ENCODE measurements around the gene ZNF619. TPM values are rescaled to one million over a fixed set of nuclear protein-coding genes. Genes with fewer than 3 reads are reported as not detected.
A peak's percentile ranks its signal among the peaks of the same experiment; 100 is the strongest.

The ZNF619 gene
- total RNA-seq, 1 donor from 2014 or later: 8.4 TPM

DNA sequence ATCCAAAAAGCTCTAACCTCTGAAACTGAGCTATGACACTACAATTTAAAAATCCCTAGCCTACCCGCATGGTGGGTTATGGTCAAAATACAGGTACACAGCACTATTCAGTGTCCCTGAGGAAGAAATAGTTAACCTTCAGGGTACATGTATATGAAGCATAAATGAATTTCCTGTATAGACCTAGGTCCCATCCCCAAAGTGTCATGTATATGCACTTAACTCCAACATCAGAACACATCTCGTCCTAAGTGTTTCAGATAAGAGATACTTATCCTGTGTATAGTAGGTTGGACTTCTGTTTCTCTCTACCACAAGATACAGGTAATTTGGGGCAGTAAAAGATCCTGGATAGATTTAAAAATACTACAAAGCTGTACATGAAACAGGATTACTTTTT is 13.3 kb upstream of the ZNF619 start:
- no peak overlapping the region for H3K27ac ChIP-seq (ENCODE audit: low read depth, low read length)
- peaks cover 28 to 47% (median 46%) of the 10 kb centered on the region in 3 donors for H3K36me3 ChIP-seq (ENCODE audit: control insufficient read depth in 3 of 3, insufficient read depth in 3 of 3, low read length in 3 of 3)
- no peaks in the 10 kb centered on the region for H3K9me3 ChIP-seq (ENCODE audit: control insufficient read depth in 3 of 3, low read length in 3 of 3)
- H3K9ac ChIP-seq (ENCODE audit: low read depth in 1 of 3, low read length in 3 of 3): no peak overlapping the region
- no peak overlapping the region for H3K4me3 ChIP-seq (ENCODE audit: low read length in 3 of 3)
- H3K27me3 ChIP-seq (ENCODE audit: control insufficient read depth in 3 of 3, insufficient read depth in 3 of 3, low read length in 3 of 3): no peaks in the 10 kb centered on the region
- H3K4me1 ChIP-seq (ENCODE audit: control insufficient read depth in 3 of 3, insufficient read depth in 3 of 3, low read length in 3 of 3): peaks cover 2 to 6% (median 3%) of the 10 kb centered on the region in 3 donors

DNA sequence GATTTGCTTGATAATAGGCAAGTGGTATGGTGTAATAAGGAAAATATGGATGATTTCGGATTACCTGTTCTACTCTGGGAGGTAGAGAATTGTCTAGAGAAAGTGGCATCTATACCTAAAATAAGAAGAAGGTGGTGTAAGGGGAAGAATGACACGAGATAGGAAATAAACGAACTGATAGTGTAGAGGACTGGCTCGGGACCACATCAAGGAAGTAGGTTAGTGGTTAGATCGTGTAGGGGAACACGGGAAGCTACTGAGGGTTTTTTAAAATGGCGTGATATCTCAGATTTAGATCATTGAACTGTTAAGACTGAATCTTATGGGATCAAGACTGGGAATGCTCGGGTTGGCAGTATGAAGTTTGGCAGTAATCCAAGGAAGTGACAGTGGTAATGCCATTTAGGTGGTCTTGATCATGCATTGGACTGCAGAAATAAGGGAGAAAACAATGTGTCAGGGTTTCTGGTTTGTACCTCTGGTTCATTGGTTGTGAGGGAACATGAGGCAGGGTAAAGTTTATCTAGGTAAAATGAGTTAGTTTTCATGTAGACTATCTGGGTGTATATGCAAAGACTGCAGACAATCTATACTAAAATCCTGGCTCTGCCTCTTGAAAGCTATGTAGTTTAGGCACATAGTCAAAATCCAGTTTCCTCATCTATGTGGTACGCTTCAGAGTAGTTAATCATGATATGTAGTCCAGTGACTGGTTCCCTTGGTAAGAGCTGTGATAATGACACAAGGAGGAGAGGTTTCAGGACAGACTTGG is 12.4 kb upstream of the ZNF619 start:
- no peak overlapping the region for H3K4me3 ChIP-seq (ENCODE audit: low read length in 3 of 3)
- no peaks in the 10 kb centered on the region for H3K9me3 ChIP-seq (ENCODE audit: control insufficient read depth in 3 of 3, low read length in 3 of 3)
- no peaks in the 10 kb centered on the region for H3K4me1 ChIP-seq (ENCODE audit: control insufficient read depth in 3 of 3, insufficient read depth in 3 of 3, low read length in 3 of 3)
- no peaks in the 10 kb centered on the region for H3K27me3 ChIP-seq (ENCODE audit: control insufficient read depth in 3 of 3, insufficient read depth in 3 of 3, low read length in 3 of 3)
- H3K36me3 ChIP-seq (ENCODE audit: control insufficient read depth in 3 of 3, insufficient read depth in 3 of 3, low read length in 3 of 3): peaks cover 19 to 39% (median 38%) of the 10 kb centered on the region in 3 donors
- no peak overlapping the region for H3K27ac ChIP-seq (ENCODE audit: low read depth, low read length)
- no peak overlapping the region for H3K9ac ChIP-seq (ENCODE audit: low read depth in 1 of 3, low read length in 3 of 3)

DNA sequence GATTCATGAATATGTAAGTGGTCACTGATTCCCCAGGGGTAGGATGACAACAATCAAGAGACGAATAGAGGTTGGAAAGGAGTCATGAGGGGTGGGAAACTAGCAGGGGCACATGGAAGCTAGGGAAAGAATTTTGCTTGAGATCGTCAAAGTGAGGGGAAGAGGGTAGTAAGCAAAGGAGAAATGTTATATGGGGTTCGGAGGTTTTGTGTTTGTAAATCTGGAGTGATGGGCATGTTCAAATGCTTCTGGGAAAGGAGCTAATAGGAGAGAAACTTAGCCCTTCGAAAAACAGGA is 11.9 kb upstream of the ZNF619 start:
- H3K4me3 ChIP-seq (ENCODE audit: low read length in 3 of 3): no peak overlapping the region
- no peak overlapping the region for H3K9ac ChIP-seq (ENCODE audit: low read depth in 1 of 3, low read length in 3 of 3)
- no peak overlapping the region for H3K27ac ChIP-seq (ENCODE audit: low read depth, low read length)
- H3K9me3 ChIP-seq (ENCODE audit: control insufficient read depth in 3 of 3, low read length in 3 of 3): no peaks in the 10 kb centered on the region
- no peaks in the 10 kb centered on the region for H3K4me1 ChIP-seq (ENCODE audit: control insufficient read depth in 3 of 3, insufficient read depth in 3 of 3, low read length in 3 of 3)
- H3K36me3 ChIP-seq (ENCODE audit: control insufficient read depth in 3 of 3, insufficient read depth in 3 of 3, low read length in 3 of 3): peaks cover 19 to 35% (median 34%) of the 10 kb centered on the region in 3 donors
- H3K27me3 ChIP-seq (ENCODE audit: control insufficient read depth in 3 of 3, insufficient read depth in 3 of 3, low read length in 3 of 3): no peaks in the 10 kb centered on the region

DNA sequence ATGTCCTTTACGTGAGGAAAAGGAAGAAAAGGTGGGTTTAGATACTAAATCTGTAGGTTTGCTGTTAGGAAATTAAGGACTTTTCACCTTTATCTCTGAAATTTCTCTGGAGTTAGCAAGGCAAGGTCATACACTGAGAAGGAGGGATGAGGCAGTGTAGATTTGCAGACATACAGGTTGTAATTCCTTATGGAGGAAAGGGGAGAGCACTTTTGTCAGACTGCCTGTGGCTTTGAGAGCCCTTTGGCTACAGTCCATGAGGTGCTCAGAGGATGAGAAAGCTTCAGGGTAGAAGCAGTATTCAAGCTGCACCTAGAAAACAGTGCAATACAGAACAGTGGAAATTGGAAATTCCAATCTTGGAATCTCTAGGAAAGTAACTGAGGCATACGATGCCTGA is 11.5 kb upstream of the ZNF619 start:
- Histone ChIP-seq H3K36me3 (ENCODE audit: control insufficient read depth in 3 of 3, insufficient read depth in 3 of 3, low read length in 3 of 3) (peaks cover 19 to 33% (median 32%) of the 10 kb centered on the region in 3 donors), H3K27ac (ENCODE audit: low read depth, low read length) (no peak overlapping the region), H3K27me3 (ENCODE audit: control insufficient read depth in 3 of 3, insufficient read depth in 3 of 3, low read length in 3 of 3) (no peaks in the 10 kb centered on the region), H3K9ac (ENCODE audit: low read depth in 1 of 3, low read length in 3 of 3) (no peak overlapping the region), H3K9me3 (ENCODE audit: control insufficient read depth in 3 of 3, low read length in 3 of 3) (no peaks in the 10 kb centered on the region), H3K4me3 (ENCODE audit: low read length in 3 of 3) (no peak overlapping the region), H3K4me1 (ENCODE audit: control insufficient read depth in 3 of 3, insufficient read depth in 3 of 3, low read length in 3 of 3) (no peaks in the 10 kb centered on the region)

DNA sequence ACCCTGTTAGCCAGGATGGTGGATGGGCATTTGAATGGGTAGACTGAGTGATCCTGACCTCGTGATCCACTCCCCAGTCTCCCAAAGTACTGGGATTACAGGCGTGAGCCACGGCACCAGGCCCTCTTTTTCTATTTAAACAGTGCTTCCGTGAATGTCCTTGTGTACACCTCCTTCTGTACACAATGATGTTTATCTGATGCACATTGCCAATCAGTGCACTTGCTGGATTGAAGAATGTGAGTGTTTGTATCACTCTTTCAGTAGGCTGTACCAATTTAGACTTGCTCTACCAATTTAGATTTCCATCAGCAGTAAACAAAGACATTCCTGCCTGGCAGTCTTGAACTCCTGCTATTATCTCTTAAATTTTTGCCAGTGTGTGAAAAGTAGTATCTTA is 8.9 kb upstream of the ZNF619 start:
- Histone ChIP-seq H3K36me3 (ENCODE audit: control insufficient read depth in 3 of 3, insufficient read depth in 3 of 3, low read length in 3 of 3) (peaks cover 11 to 21% (median 16%) of the 10 kb centered on the region in 3 donors), H3K27ac (ENCODE audit: low read depth, low read length) (no peak overlapping the region), H3K4me1 (ENCODE audit: control insufficient read depth in 3 of 3, insufficient read depth in 3 of 3, low read length in 3 of 3) (no peaks in the 10 kb centered on the region), H3K9me3 (ENCODE audit: control insufficient read depth in 3 of 3, low read length in 3 of 3) (no peaks in the 10 kb centered on the region), H3K27me3 (ENCODE audit: control insufficient read depth in 3 of 3, insufficient read depth in 3 of 3, low read length in 3 of 3) (no peaks in the 10 kb centered on the region), H3K4me3 (ENCODE audit: low read length in 3 of 3) (no peak overlapping the region), H3K9ac (ENCODE audit: low read depth in 1 of 3, low read length in 3 of 3) (no peak overlapping the region)

DNA sequence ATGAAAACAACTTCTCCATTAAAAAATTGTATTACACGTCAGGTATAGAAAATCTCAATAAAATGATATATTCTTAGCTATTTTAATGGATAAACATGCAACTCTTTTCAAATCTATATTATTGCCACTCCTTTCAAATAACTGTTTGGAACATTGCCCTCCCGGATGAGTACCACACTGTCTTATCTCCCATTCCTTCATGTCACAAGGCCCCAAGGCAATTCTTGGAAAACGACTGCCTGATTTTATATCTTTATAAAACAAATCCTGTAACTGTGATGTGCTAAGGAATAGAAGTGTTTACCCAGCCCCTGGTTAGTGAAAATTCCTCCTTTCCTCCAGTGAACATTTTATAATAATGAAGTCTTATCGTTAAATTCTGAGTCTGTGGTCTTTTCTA is 6.2 kb upstream of the ZNF619 start:
- no peak overlapping the region for H3K27ac ChIP-seq (ENCODE audit: low read depth, low read length)
- H3K27me3 ChIP-seq (ENCODE audit: control insufficient read depth in 3 of 3, insufficient read depth in 3 of 3, low read length in 3 of 3): no peaks in the 10 kb centered on the region

DNA sequence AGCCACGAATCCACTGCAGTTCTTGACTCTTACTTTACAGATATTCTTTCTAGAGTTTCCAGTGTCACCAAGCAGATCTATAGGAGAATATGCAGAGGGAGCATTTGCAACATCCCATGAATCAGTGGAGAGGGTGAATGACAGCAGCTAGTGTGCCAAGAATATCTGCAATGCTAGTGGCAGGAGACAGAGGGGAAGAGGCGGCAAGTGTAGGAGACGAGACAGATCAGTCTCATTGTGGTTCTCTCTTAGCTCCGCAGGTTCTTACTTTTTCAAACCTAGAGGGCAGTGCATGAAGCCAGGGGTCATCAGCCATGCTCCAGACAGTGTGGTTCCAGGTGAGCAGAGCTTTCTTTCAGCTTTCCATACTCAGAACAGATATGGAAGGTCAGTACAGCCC is 744 bp downstream of the ZNF619 start:
- Histone ChIP-seq H3K27me3 (ENCODE audit: control insufficient read depth in 3 of 3, insufficient read depth in 3 of 3, low read length in 3 of 3) (no peaks in the 10 kb centered on the region), H3K9ac (ENCODE audit: low read depth in 1 of 3, low read length in 3 of 3) (peak overlapping the region; percentile 88 to 90 (median 90)), H3K9me3 (ENCODE audit: control insufficient read depth in 3 of 3, low read length in 3 of 3) (no peaks in the 10 kb centered on the region), H3K36me3 (ENCODE audit: control insufficient read depth in 3 of 3, insufficient read depth in 3 of 3, low read length in 3 of 3) (peaks cover 23 to 36% (median 33%) of the 10 kb centered on the region in 3 donors), H3K27ac (ENCODE audit: low read depth, low read length) (no peak overlapping the region), H3K4me3 (ENCODE audit: low read length in 3 of 3) (peak overlapping the region; percentile 80 to 94 (median 93)), H3K4me1 (ENCODE audit: control insufficient read depth in 3 of 3, insufficient read depth in 3 of 3, low read length in 3 of 3) (peaks cover 8 to 13% (median 9%) of the 10 kb centered on the region in 3 donors)

More for the DNA sequence above, 6.2 kb upstream of the ZNF619 start:
- no peak overlapping the region for H3K9ac ChIP-seq (ENCODE audit: low read depth in 1 of 3, low read length in 3 of 3)
- no peaks in the 10 kb centered on the region for H3K4me1 ChIP-seq (ENCODE audit: control insufficient read depth in 3 of 3, insufficient read depth in 3 of 3, low read length in 3 of 3)
- H3K4me3 ChIP-seq (ENCODE audit: low read length in 3 of 3): no peak overlapping the region
- H3K9me3 ChIP-seq (ENCODE audit: control insufficient read depth in 3 of 3, low read length in 3 of 3): no peaks in the 10 kb centered on the region
- no peaks in the 10 kb centered on the region for H3K36me3 ChIP-seq (ENCODE audit: control insufficient read depth in 3 of 3, insufficient read depth in 3 of 3, low read length in 3 of 3)

DNA sequence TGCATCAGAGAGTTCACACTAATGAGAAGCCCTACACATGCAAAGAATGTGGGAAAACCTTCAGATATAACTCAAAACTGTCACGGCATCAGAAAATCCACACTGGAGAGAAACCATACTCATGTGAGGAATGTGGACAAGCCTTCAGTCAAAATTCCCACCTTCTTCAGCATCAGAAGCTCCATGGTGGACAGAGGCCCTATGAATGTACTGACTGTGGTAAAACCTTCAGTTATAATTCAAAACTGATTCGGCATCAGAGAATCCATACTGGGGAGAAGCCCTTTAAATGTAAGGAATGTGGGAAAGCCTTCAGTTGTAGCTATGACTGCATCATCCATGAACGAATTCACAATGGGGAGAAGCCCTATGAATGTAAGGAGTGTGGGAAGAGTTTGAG is 10.2 kb downstream of the ZNF619 start:
- Histone ChIP-seq H3K27ac (ENCODE audit: low read depth, low read length) (no peak overlapping the region), H3K36me3 (ENCODE audit: control insufficient read depth in 3 of 3, insufficient read depth in 3 of 3, low read length in 3 of 3) (peaks cover 41 to 56% (median 46%) of the 10 kb centered on the region in 3 donors), H3K4me3 (ENCODE audit: low read length in 3 of 3) (no peak overlapping the region), H3K4me1 (ENCODE audit: control insufficient read depth in 3 of 3, insufficient read depth in 3 of 3, low read length in 3 of 3) (no peaks in the 10 kb centered on the region), H3K27me3 (ENCODE audit: control insufficient read depth in 3 of 3, insufficient read depth in 3 of 3, low read length in 3 of 3) (no peaks in the 10 kb centered on the region), H3K9ac (ENCODE audit: low read depth in 1 of 3, low read length in 3 of 3) (no peak overlapping the region), H3K9me3 (ENCODE audit: control insufficient read depth in 3 of 3, low read length in 3 of 3) (peaks cover 9 to 14% (median 12%) of the 10 kb centered on the region in 3 donors)

DNA sequence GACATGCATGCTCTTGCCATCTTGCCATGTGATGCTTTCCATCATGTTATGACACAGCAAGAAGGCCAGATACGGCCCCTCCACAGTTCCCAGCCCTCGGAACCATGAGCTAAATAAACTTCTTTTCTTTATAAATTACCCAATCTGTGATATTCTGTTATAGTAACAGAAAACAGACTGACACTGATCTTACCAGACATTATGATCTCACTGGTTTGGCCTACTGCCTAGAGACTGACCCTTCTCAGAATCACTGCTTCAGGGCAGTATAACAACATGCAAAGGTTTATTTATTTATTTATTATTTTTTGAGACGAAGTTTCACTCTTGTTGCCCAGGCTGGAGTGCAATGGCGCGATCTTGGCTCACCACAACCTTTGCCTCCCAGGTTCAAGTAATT is 14.0 kb downstream of the ZNF619 start:
- Histone ChIP-seq H3K9ac (ENCODE audit: low read depth in 1 of 3, low read length in 3 of 3) (no peak overlapping the region), H3K27me3 (ENCODE audit: control insufficient read depth in 3 of 3, insufficient read depth in 3 of 3, low read length in 3 of 3) (no peaks in the 10 kb centered on the region), H3K27ac (ENCODE audit: low read depth, low read length) (no peak overlapping the region), H3K4me3 (ENCODE audit: low read length in 3 of 3) (no peak overlapping the region), H3K9me3 (ENCODE audit: control insufficient read depth in 3 of 3, low read length in 3 of 3) (peaks cover 9 to 14% (median 12%) of the 10 kb centered on the region in 3 donors), H3K36me3 (ENCODE audit: control insufficient read depth in 3 of 3, insufficient read depth in 3 of 3, low read length in 3 of 3) (peaks cover 22 to 25% (median 25%) of the 10 kb centered on the region in 3 donors), H3K4me1 (ENCODE audit: control insufficient read depth in 3 of 3, insufficient read depth in 3 of 3, low read length in 3 of 3) (no peaks in the 10 kb centered on the region)

DNA sequence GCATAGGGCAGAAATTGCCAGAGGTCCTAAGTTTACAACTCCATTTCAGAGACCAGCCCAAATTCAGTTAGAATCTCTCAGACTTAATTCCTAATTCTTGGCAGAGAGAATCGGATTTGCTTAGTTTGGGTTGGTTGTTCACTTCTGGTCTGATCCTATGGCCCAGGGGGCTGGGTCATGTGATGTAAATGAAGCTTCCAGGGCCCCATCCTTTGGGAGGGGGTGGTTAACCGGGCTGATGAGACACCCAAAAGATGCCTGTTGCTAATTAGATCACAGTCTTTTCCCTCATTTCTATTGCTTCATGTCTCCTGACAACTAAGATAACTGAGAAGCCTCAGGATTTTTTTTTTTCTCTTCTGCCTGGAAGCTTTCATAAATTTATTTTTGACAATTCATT is 17.8 kb downstream of the ZNF619 start:
- no peaks in the 10 kb centered on the region for H3K27me3 ChIP-seq (ENCODE audit: control insufficient read depth in 3 of 3, insufficient read depth in 3 of 3, low read length in 3 of 3)
- H3K4me1 ChIP-seq (ENCODE audit: control insufficient read depth in 3 of 3, insufficient read depth in 3 of 3, low read length in 3 of 3): no peaks in the 10 kb centered on the region
- no peak overlapping the region for H3K4me3 ChIP-seq (ENCODE audit: low read length in 3 of 3)
- no peaks in the 10 kb centered on the region for H3K9me3 ChIP-seq (ENCODE audit: control insufficient read depth in 3 of 3, low read length in 3 of 3)
- no peak overlapping the region for H3K27ac ChIP-seq (ENCODE audit: low read depth, low read length)
- peaks cover 0 to 2% (median 0%) of the 10 kb centered on the region in 3 donors for H3K36me3 ChIP-seq (ENCODE audit: control insufficient read depth in 3 of 3, insufficient read depth in 3 of 3, low read length in 3 of 3)
- H3K9ac ChIP-seq (ENCODE audit: low read depth in 1 of 3, low read length in 3 of 3): no peak overlapping the region
